LNCAP (cell line): Measurements from ENCODE around the gene ADGRF1.

Experiments used
- CTCF ChIP-seq: fragments of 450-650 bp; IDR thresholded peaks from 2 replicates; pipeline ENCODE4 v1.5.1; 2017; ENCODE audit warnings: mild to moderate bottlenecking

Gene ADGRF1

GRCh38 chr6:47042275-47042791 is at the start of gene ADGRF1:
Gene ADGRF1, minus strand, starts transcription at chr6:47042332. Its CDS starts 13,271 bp downstream, at chr6:47029061.
- no peak for TF ChIP-seq CTCF

- TF ChIP-seq CTCF = no peak
These were observed 48.7 kb upstream of the ADGRF1 start for GRCh38 chr6:47090881-47091280.

- TF ChIP-seq CTCF = no peak
These were observed 44.1 kb upstream of the ADGRF1 start for GRCh38 chr6:47086051-47086770.

- no peak for TF ChIP-seq CTCF
These were observed 42.5 kb upstream of the ADGRF1 start for GRCh38 chr6:47084610-47085009.

- no peak for TF ChIP-seq CTCF
These were observed 41.5 kb upstream of the ADGRF1 start for GRCh38 chr6:47083586-47084047.

- TF ChIP-seq CTCF = no peak
These were observed 38.0 kb upstream of the ADGRF1 start for GRCh38 chr6:47080083-47080596.

GRCh38 chr6:47079638-47080037 is 37.5 kb upstream of the ADGRF1 start:
- TF ChIP-seq CTCF = peak; percentile 8; the same call in 1 of the 2 replicates
